ENCODE measurements around the gene MTURN.
"Not testable (repeated sequence)": the region's sequence is repeated elsewhere in the genome, so short reads cannot be mapped to it uniquely, and the experiment has no call there.

MTURN gene

DNA sequence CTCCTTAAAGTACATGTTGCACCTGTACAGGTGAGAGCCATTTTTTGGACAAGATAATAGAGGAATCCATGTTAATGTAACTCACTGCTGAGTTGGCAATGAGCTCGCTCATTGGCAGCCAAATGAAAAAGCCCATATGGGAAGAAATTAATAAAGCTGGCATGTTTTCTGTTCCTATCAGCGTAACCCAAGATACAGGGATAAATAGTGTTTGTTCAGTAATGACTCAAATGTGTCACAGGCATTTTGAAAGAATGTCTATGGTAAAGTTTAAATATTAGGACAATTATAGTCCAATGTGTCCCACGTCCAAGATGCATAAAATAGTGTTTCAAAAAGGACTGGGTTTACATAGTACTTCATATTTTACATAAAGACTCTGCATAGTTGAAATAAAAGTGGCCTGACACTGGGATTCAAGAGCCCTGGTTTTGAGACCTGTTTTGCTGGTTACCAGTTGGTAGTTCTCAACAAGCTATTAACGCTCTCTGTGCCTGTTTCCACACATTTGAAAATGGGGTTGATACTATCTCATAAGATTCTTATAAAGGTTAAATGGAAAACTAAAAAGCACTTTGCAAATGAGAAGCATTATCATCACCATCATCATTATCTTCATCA lies 49.1 kb downstream of the MTURN start:
- Histone ChIP-seq H3K4me1 (peaks cover 0 to 82% (median 21%) of the 10 kb centered on the region in 10 experiments; a peak in 14 of 20 replicates), H4K20me1 (no peaks in the 10 kb centered on the region), H3K9ac (peak overlapping the region in 6 of 11 experiments; percentile 41 to 82 (median 70); a peak in 11 of 22 replicates), H3K36me3 (peaks cover 0 to 25% (median 0%) of the 10 kb centered on the region in 11 experiments; a peak in 8 of 22 replicates), H3K27me3 (no peaks in the 10 kb centered on the region), H3K9me3 (replicated peaks in 1 of 11) (peaks cover 27 to 75% (median 38%) of the 10 kb centered on the region in 11 experiments), H3K4me3 (no peak overlapping the region), H3K27ac (peak overlapping the region in 9 of 11 experiments; percentile 73 to 99 (median 94); a peak in 17 of 22 replicates), H3K4me2 (peak overlapping the region in 7 of 11 experiments; percentile 46 to 80 (median 57); a peak in 9 of 22 replicates)
- no peak for TF ChIP-seq Cebpa-rat (IDR thresholded peaks at IDR 0.05)

DNA sequence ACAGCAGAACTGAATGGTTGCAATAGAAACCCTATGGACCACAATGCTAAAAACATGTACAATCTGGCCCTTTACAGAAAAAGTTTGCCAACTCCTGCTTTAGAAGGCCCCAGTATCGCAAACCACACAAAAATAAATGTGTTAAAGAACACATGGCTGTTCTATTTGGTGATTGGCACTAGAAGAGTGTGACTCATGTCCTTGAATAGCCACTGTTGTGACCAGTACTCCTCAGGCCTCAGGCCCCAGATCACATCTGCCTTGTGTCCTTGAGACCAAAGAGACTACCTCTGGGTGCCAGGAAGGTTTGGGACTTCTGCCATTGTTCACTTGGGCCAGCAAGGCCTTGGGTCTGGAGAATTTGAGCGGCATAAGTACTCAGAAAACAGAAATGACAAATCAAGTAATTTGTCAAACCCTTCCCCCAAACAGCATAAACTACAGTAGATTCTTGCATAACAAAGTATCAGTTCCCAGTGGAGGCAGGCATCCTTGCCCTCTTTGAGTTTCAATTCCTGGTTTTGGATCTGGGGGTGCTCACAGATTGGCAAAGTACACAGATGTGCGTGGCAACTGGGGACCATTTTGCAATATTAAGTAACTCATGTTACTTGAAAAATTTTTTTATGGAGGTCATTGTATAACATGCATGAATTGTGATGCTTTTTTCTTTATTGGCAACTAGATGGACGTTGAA lies 50.2 kb downstream of the MTURN start:
- peaks cover 29 to 86% (median 48%) of the 10 kb centered on the region in 11 experiments for H3K9me3 ChIP-seq (replicated peaks in 1 of 11)
- peak overlapping the region in 1 of 10 experiments; percentile 3; a peak in 1 of 20 replicates for H3K4me3 ChIP-seq
- peak in 8 of 11 experiments; percentile 60 to 96 (median 90); a peak in 16 of 22 replicates for TF ChIP-seq Cebpa-rat (IDR thresholded peaks at IDR 0.05)
- peaks cover 0 to 30% (median 0%) of the 10 kb centered on the region in 11 experiments; a peak in 8 of 22 replicates for H3K36me3 ChIP-seq
- H3K9ac ChIP-seq: peak overlapping the region in 8 of 11 experiments; percentile 39 to 83 (median 74); a peak in 14 of 22 replicates
- H3K27ac ChIP-seq: peak overlapping the region; percentile 9 to 99 (median 88); a peak in 20 of 22 replicates
- no peaks in the 10 kb centered on the region for H4K20me1 ChIP-seq
- H3K4me1 ChIP-seq: peaks cover 0 to 82% (median 16%) of the 10 kb centered on the region in 10 experiments; a peak in 14 of 20 replicates
- H3K27me3 ChIP-seq: no peaks in the 10 kb centered on the region
- peak overlapping the region in 9 of 11 experiments; percentile 2 to 80 (median 56); a peak in 17 of 22 replicates for H3K4me2 ChIP-seq

DNA sequence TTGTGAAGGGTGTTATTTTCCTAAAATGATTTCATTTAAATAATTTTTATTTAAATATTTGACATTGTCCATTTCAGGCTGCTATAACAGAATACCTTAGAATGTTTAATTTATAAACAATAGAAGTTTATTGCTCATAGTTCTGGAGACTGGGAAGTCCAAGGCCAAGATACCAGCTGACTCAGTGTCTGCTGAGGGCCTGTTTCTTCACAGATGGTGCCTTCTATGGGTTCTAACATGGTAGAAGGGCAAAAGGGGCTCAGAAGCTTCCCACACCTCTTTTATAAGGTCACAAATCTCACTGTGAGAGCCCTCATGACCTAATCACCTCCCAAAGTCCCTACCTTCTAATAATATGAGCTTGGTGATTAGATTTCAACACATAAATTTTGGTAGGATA lies 50.7 kb downstream of the MTURN start:
- H3K4me1 ChIP-seq: peaks cover 0 to 83% (median 16%) of the 10 kb centered on the region in 10 experiments; a peak in 14 of 20 replicates
- TF ChIP-seq Cebpa-rat (IDR thresholded peaks at IDR 0.05): peak in 1 of 11 experiments; percentile 30; a peak in 1 of 22 replicates
- H3K9ac ChIP-seq: peak overlapping the region in 7 of 11 experiments; percentile 41 to 83 (median 74); a peak in 14 of 22 replicates
- peak overlapping the region in 10 of 11 experiments; percentile 60 to 99 (median 91); a peak in 20 of 22 replicates for H3K27ac ChIP-seq
- H3K27me3 ChIP-seq: no peaks in the 10 kb centered on the region
- H3K4me3 ChIP-seq: no peak overlapping the region
- peaks cover 35 to 92% (median 52%) of the 10 kb centered on the region in 11 experiments for H3K9me3 ChIP-seq (replicated peaks in 1 of 11)
- peak overlapping the region in 6 of 11 experiments; percentile 33 to 75 (median 56); a peak in 9 of 22 replicates for H3K4me2 ChIP-seq
- peaks cover 0 to 30% (median 3%) of the 10 kb centered on the region in 11 experiments; a peak in 8 of 22 replicates for H3K36me3 ChIP-seq
- H4K20me1 ChIP-seq: no peaks in the 10 kb centered on the region

DNA sequence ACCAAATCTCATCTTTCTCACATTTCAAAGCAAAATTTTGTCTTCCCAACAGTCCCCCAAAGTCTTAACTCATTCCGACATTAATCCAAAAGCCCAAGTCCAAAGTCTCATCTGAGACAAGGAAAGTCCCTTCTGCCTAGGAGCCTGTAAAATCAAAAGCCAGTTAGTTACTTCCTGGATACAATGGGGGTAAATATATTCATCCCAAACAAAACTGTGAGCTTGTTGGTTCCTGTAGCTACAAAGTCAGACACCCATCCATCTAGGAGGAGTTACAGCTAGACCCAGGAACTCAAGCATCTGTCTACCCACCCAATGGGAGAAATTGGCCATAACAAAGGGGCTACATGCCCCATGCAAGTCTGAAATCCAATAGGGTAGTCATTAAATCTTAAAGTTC lies 51.9 kb downstream of the MTURN start:
- H3K36me3 ChIP-seq: peaks cover 0 to 35% (median 7%) of the 10 kb centered on the region in 11 experiments; a peak in 8 of 22 replicates
- H3K4me2 ChIP-seq: no peak overlapping the region; a peak in 1 of 22 replicates
- peak overlapping the region in 4 of 10 experiments; percentile 5 to 34 (median 22); a peak in 5 of 20 replicates for H3K4me3 ChIP-seq
- no peak for TF ChIP-seq Cebpa-rat (IDR thresholded peaks at IDR 0.05)
- peaks cover 0 to 82% (median 16%) of the 10 kb centered on the region in 10 experiments; a peak in 14 of 20 replicates for H3K4me1 ChIP-seq
- H3K27me3 ChIP-seq: no peaks in the 10 kb centered on the region
- H3K9ac ChIP-seq: peak overlapping the region in 1 of 11 experiments; percentile 26; a peak in 1 of 22 replicates
- H3K9me3 ChIP-seq (replicated peaks in 1 of 11): peaks cover 44 to 98% (median 64%) of the 10 kb centered on the region in 11 experiments
- no peaks in the 10 kb centered on the region for H4K20me1 ChIP-seq
- H3K27ac ChIP-seq: peak overlapping the region in 8 of 11 experiments; percentile 32 to 99 (median 94); a peak in 14 of 22 replicates

DNA sequence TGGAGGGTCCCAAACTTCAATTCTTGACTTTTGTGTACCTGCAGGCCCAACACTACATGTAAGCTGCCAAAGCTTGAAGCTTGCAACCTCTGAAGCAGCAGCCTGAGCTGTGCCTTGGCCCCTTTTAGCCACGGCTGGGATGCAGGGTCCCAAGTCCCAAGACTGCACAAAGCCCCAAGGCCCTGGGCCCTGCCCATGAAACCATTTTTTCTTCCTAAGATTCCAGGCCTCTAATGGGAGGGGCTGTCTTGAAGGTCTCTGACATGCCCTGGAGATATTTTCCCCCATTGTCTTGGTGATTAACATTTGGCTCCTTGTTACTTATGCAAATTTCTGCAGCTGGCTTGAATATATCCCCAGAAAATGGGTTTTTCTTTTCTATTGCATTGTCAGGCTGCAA lies 52.7 kb downstream of the MTURN start:
- Histone ChIP-seq H3K9ac (peak overlapping the region in 1 of 11 experiments; percentile 26; a peak in 1 of 22 replicates), H3K36me3 (peaks cover 0 to 35% (median 7%) of the 10 kb centered on the region in 11 experiments; a peak in 8 of 22 replicates), H3K4me3 (peak overlapping the region in 4 of 10 experiments; percentile 16 to 34 (median 23); a peak in 3 of 20 replicates), H3K27ac (peak overlapping the region in 5 of 11 experiments; percentile 94 to 99 (median 95); a peak in 9 of 22 replicates), H3K27me3 (no peaks in the 10 kb centered on the region), H4K20me1 (no peaks in the 10 kb centered on the region), H3K4me1 (peaks cover 0 to 79% (median 16%) of the 10 kb centered on the region in 10 experiments; a peak in 14 of 20 replicates), H3K9me3 (replicated peaks in 1 of 11) (peaks cover 48 to 98% (median 65%) of the 10 kb centered on the region in 11 experiments), H3K4me2 (peak overlapping the region in 1 of 11 experiments; percentile 0; a peak in 1 of 22 replicates)
- no peak for TF ChIP-seq Cebpa-rat (IDR thresholded peaks at IDR 0.05)

DNA sequence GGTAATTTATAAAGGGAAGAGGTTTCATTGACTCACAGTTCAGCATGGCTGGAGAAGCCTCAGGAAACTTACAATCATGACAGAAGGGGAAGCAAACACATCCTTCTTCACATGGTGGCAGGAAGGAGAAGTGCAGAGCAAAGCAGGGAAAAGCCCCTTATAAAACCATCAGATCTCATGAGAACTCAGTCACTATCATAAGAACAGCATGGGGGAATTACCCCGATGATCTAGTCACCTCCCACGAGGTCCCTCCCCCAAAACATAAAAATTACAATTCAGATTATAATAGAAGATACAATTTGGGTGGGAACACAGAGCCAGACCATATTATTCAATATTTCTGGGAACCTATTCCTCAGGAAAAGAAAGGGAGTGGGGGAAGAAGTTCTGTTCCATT lies 53.6 kb downstream of the MTURN start:
- not testable (repeated sequence) for H4K20me1 ChIP-seq, H3K27me3 ChIP-seq
- Histone ChIP-seq H3K27ac (peak overlapping the region in 5 of 11 experiments; percentile 8 to 99 (median 94); a peak in 8 of 22 replicates), H3K4me1 (peaks cover 0 to 75% (median 16%) of the 10 kb centered on the region in 10 experiments; a peak in 14 of 20 replicates), H3K9ac (peak overlapping the region in 2 of 11 experiments; percentile 36 to 62; a peak in 3 of 22 replicates), H3K4me2 (peak overlapping the region in 3 of 11 experiments; percentile 10 to 38 (median 27); a peak in 2 of 22 replicates), H3K4me3 (peak overlapping the region in 1 of 10 experiments; percentile 10; a peak in 1 of 20 replicates), H3K9me3 (replicated peaks in 1 of 11) (peaks cover 48 to 95% (median 65%) of the 10 kb centered on the region in 11 experiments), H3K36me3 (peaks cover 0 to 35% (median 7%) of the 10 kb centered on the region in 11 experiments; a peak in 8 of 22 replicates)

DNA sequence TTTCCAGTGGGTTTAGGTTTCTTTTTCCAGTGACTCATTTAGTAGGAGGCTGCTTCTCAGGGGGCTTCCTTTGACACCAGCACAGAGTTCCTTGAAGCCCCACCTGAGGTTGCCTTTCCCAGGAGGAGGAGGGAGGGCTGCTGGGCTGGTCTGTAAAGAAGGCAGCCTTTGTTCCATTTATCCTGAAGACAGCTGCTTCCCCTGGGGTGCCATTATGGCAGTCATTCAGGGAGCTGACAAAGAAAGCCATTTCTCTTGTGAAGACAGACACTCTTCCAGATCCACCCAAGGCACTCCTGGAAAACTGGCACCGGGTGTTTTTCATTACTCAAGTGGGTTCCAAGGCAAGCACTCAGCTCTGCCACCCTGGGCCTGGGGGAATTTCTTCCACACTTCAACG lies 54.0 kb downstream of the MTURN start:
- peak overlapping the region in 5 of 11 experiments; percentile 8 to 99 (median 94); a peak in 8 of 22 replicates for H3K27ac ChIP-seq
- H3K9ac ChIP-seq: peak overlapping the region in 2 of 11 experiments; percentile 36 to 62; a peak in 3 of 22 replicates
- no peaks in the 10 kb centered on the region for H3K27me3 ChIP-seq
- TF ChIP-seq Cebpa-rat (IDR thresholded peaks at IDR 0.05): no peak
- peak overlapping the region in 1 of 10 experiments; percentile 10; a peak in 1 of 20 replicates for H3K4me3 ChIP-seq
- H3K4me2 ChIP-seq: peak overlapping the region in 3 of 11 experiments; percentile 10 to 38 (median 27); a peak in 3 of 22 replicates
- H4K20me1 ChIP-seq: no peaks in the 10 kb centered on the region
- peaks cover 0 to 75% (median 15%) of the 10 kb centered on the region in 10 experiments; a peak in 14 of 20 replicates for H3K4me1 ChIP-seq
- H3K36me3 ChIP-seq: peaks cover 0 to 35% (median 7%) of the 10 kb centered on the region in 11 experiments; a peak in 8 of 22 replicates
- peaks cover 50 to 95% (median 68%) of the 10 kb centered on the region in 11 experiments for H3K9me3 ChIP-seq (replicated peaks in 1 of 11)

DNA sequence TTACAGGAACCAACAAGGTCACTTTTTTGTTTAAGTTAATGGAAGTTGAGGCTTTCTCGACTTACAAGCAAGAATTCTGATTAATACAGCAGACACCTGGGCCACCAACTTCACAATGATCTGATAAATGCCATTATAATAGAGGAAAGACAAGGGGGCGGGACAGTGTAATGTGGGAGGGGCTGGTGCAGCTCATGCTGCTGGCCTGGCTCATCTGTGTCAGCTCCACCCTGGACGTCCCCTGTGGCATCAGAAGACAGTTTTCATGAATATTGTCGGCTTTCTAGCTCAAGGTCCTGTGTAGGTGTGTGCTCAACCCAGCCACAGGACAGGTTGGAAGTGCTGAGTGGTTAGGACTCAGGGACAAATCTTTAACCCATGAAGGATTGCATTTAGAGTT lies 57.0 kb downstream of the MTURN start:
- Histone ChIP-seq H3K4me2 (no peak overlapping the region), H3K9me3 (replicated peaks in 1 of 11) (peaks cover 69 to 100% (median 80%) of the 10 kb centered on the region in 11 experiments), H3K36me3 (peaks cover 0 to 34% (median 4%) of the 10 kb centered on the region in 11 experiments; a peak in 9 of 22 replicates), H3K4me3 (no peak overlapping the region), H3K4me1 (peaks cover 0 to 50% (median 0%) of the 10 kb centered on the region in 10 experiments; a peak in 6 of 20 replicates), H3K9ac (no peak overlapping the region), H3K27me3 (no peaks in the 10 kb centered on the region), H4K20me1 (no peaks in the 10 kb centered on the region), H3K27ac (no peak overlapping the region)
- TF ChIP-seq Cebpa-rat (IDR thresholded peaks at IDR 0.05): no peak

Measured in BLaER1 treated with 17β-estradiol and CSF1 and Interleukin-3, amounts not matched to agents 10 nM and 100 nM (cell line).